ENCODE measurements around the gene ANKRD22.

Gene ANKRD22

DNA sequence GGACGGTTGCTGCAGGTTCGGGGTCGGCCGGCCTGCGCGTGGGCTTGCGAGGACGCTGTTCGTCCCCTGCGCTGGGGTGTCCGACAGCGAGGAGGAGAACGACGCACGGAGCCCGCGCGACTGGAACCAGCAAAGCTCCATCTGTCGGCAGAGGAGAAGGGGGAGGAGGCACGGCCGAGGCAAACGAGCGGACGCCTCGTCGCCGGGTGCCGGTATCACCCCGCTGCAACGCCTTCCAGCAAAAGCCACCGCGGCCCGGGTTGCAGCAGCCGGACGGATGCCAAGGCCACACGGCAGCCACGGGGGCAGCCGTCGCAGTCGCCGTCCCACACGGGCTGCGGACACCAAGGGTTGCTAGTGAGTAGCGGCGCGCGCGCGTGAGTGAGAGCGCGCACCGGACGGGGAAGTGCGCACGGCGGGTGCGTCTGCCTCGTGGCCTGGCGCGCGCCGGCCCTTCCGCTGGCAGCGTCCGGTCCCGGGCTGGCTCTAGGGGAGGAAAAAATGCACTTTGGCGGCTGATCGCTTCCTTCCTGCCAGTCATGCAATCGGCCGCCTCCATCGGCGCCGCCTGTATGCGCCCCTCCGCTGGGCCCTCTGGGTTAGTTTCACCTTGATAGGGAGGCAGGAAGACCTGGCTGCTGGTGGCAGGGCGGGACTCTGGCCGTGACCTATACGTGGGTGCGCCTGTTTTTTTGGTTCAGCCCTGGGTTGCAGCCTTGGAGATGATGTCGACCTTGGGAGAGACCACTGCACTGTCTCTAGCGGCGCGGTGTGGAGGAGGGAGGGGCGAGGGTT is 28.8 kb upstream of the ANKRD22 start:
- Histone ChIP-seq H3K4me3 (ENCODE audit: low read length) (peak overlapping the region; percentile 91), H3K9me2 (replicated peaks; ENCODE audit: insufficient read depth, low read length) (no peaks in the 10 kb centered on the region), H3K9ac (ENCODE audit: low read length) (peak overlapping the region; percentile 81), H3K27ac (ENCODE audit: low read length) (peak overlapping the region; percentile 90), H3K4me2 (ENCODE audit: low read depth, low read length) (peak overlapping the region; percentile 92), H3K4me1 (ENCODE audit: low read length) (peaks cover 20% of the 10 kb centered on the region; the same call in 1 of the 2 replicates), H3F3A (ENCODE audit: insufficient read depth, low read length) (peaks cover 22% of the 10 kb centered on the region), H3K9me3 (replicated peaks; ENCODE audit: insufficient read depth, low read length) (no peaks in the 10 kb centered on the region), H2AFZ (ENCODE audit: low read length) (peak overlapping the region; percentile 88), H3K79me2 (ENCODE audit: low read length) (peaks cover 9% of the 10 kb centered on the region; the same call in 1 of the 2 replicates), H3K36me3 (replicated peaks; ENCODE audit: insufficient read depth, low read length) (no peaks in the 10 kb centered on the region), H4K20me1 (ENCODE audit: insufficient read depth, low read length) (no peaks in the 10 kb centered on the region), H3K27me3 (replicated peaks; ENCODE audit: insufficient read depth, low read length) (no peaks in the 10 kb centered on the region)
- TF ChIP-seq EZH2phosphoT487 (IDR thresholded peaks at IDR 0.05; ENCODE audit: low read length) = no peak
- DNase-seq = peak; percentile 91

DNA sequence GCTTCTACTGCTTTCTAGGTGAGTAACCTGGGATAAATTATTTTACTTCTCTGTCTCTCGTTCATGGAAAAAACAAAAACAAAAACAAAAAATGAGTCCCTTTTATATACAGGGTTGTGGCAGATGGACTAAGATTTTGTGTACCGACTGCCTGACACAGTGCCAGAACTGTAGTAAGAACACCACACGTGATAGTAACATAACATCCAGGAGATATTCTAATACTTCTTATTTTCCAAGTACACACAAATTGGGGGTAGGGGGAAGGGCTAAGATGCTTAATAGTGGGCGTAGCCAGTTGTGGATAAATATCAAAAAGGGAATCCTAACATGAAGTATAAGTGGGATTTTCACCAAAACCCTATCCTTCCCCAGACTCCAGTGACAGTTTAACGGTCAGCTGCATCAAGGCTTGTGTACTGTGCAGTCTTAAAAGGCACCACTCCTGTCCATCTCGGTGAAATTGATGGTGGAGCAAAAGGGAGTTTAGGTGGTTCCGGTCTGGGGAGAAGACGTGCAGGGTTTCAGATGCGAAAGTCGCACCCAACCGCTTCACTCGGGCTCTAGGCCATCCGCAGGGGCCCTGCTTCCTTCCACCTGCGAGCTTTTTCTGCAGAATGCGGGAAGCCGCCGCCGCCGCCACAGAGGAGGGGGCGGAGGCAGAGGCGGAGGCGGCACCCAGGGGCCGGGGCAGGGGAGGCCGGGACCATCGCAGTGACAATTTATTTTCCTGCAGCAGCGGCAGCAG is 28.1 kb upstream of the ANKRD22 start, which contains the start of gene STAMBPL1:
TSS of gene STAMBPL1 (plus strand) at position 712 of the 748 bp plus-strand sequence. CDS start 21,464 bp downstream, outside the sequence.
- no peaks in the 10 kb centered on the region for H4K20me1 ChIP-seq (ENCODE audit: insufficient read depth, low read length)
- peak; percentile 72 for DNase-seq
- H3K36me3 ChIP-seq (replicated peaks; ENCODE audit: insufficient read depth, low read length) = no peaks in the 10 kb centered on the region
- H3K9me3 ChIP-seq (replicated peaks; ENCODE audit: insufficient read depth, low read length) = no peaks in the 10 kb centered on the region
- peak within 1 kb of the TSS; percentile 90 for H3K27ac ChIP-seq (ENCODE audit: low read length)
- H3K79me2 ChIP-seq (ENCODE audit: low read length) = peaks cover 9% of the 10 kb centered on the region; the same call in 1 of the 2 replicates
- peak within 1 kb of the TSS; percentile 88 for H2AFZ ChIP-seq (ENCODE audit: low read length)
- H3F3A ChIP-seq (ENCODE audit: insufficient read depth, low read length) = peaks cover 22% of the 10 kb centered on the region
- no peaks in the 10 kb centered on the region for H3K9me2 ChIP-seq (replicated peaks; ENCODE audit: insufficient read depth, low read length)
- peak within 1 kb of the TSS; percentile 92 for H3K4me2 ChIP-seq (ENCODE audit: low read depth, low read length)
- peak within 1 kb of the TSS; percentile 91 for H3K4me3 ChIP-seq (ENCODE audit: low read length)
- H3K27me3 ChIP-seq (replicated peaks; ENCODE audit: insufficient read depth, low read length) = no peaks in the 10 kb centered on the region
- no peak for TF ChIP-seq EZH2phosphoT487 (IDR thresholded peaks at IDR 0.05; ENCODE audit: low read length)
- TF ChIP-seq EZH2 (optimal IDR thresholded peaks at IDR 0.05; ENCODE audit: low read depth, low read length) = no peak
- TF ChIP-seq, protein P1, sequence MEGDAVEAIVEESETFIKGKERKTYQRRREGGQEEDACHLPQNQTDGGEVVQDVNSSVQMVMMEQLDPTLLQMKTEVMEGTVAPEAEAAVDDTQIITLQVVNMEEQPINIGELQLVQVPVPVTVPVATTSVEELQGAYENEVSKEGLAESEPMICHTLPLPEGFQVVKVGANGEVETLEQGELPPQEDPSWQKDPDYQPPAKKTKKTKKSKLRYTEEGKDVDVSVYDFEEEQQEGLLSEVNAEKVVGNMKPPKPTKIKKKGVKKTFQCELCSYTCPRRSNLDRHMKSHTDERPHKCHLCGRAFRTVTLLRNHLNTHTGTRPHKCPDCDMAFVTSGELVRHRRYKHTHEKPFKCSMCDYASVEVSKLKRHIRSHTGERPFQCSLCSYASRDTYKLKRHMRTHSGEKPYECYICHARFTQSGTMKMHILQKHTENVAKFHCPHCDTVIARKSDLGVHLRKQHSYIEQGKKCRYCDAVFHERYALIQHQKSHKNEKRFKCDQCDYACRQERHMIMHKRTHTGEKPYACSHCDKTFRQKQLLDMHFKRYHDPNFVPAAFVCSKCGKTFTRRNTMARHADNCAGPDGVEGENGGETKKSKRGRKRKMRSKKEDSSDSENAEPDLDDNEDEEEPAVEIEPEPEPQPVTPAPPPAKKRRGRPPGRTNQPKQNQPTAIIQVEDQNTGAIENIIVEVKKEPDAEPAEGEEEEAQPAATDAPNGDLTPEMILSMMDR (IDR thresholded peaks at IDR 0.05; ENCODE audit: low read length) = no peak
- H3K4me1 ChIP-seq (ENCODE audit: low read length) = peaks cover 20% of the 10 kb centered on the region; the same call in 1 of the 2 replicates
- peak within 1 kb of the TSS; percentile 81 for H3K9ac ChIP-seq (ENCODE audit: low read length)

DNA sequence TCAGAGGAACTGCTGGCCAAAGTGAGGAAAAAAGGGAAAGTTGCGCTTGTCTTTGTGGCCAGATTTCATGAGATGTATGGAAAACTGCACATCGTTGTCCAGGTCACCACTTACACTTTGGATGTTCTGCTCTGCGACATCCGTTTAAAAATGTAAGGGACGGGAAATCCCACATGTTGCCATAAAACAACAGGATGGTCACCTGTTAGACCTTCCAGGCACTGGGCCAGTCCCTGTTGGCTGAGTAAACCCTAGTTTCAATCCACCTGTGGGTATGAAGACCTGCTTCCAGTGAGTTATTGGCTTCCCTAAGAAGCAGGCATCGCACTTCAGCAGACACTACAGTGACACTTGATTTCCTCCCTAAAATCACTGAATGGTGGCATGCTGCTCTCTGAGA is 25.7 kb upstream of the ANKRD22 start:
- DNase-seq = no peak
- no peak overlapping the region for H3K4me2 ChIP-seq (ENCODE audit: low read depth, low read length)
- peaks cover 22% of the 10 kb centered on the region for H3F3A ChIP-seq (ENCODE audit: insufficient read depth, low read length)
- TF ChIP-seq EZH2phosphoT487 (IDR thresholded peaks at IDR 0.05; ENCODE audit: low read length) (no peak), EZH2 (optimal IDR thresholded peaks at IDR 0.05; ENCODE audit: low read depth, low read length) (no peak)
- TF ChIP-seq, protein P1 (IDR thresholded peaks at IDR 0.05; ENCODE audit: low read length) = no peak
- peaks cover 6% of the 10 kb centered on the region; the same call in 1 of the 2 replicates for H3K79me2 ChIP-seq (ENCODE audit: low read length)
- H3K4me3 ChIP-seq (ENCODE audit: low read length) = no peak overlapping the region
- H3K9ac ChIP-seq (ENCODE audit: low read length) = no peak overlapping the region
- H3K9me2 ChIP-seq (replicated peaks; ENCODE audit: insufficient read depth, low read length) = no peaks in the 10 kb centered on the region
- no peaks in the 10 kb centered on the region for H3K9me3 ChIP-seq (replicated peaks; ENCODE audit: insufficient read depth, low read length)
- no peak overlapping the region for H2AFZ ChIP-seq (ENCODE audit: low read length)
- H3K36me3 ChIP-seq (replicated peaks; ENCODE audit: insufficient read depth, low read length) = no peaks in the 10 kb centered on the region
- H3K27me3 ChIP-seq (replicated peaks; ENCODE audit: insufficient read depth, low read length) = no peaks in the 10 kb centered on the region
- no peak overlapping the region for H3K27ac ChIP-seq (ENCODE audit: low read length)
- H4K20me1 ChIP-seq (ENCODE audit: insufficient read depth, low read length) = no peaks in the 10 kb centered on the region
- H3K4me1 ChIP-seq (ENCODE audit: low read length) = peaks cover 17% of the 10 kb centered on the region; the same call in 1 of the 2 replicates
